GM21423 (cell line): ENCODE data around the gene CMIP.
"Not testable (repeated sequence)": the region's sequence is repeated elsewhere in the genome, so short reads cannot be mapped to it uniquely, and the experiment has no call there.

ENCODE experiments used
- ATAC-seq: cut with Tn5 transposase; IDR thresholded peaks from one replicate; pipeline ENCODE4 v1.9.1; 2021; ENCODE audit warnings: mild to moderate bottlenecking, moderate library complexity; ENCODE audit not compliant: unreplicated experiment

Gene CMIP

DNA sequence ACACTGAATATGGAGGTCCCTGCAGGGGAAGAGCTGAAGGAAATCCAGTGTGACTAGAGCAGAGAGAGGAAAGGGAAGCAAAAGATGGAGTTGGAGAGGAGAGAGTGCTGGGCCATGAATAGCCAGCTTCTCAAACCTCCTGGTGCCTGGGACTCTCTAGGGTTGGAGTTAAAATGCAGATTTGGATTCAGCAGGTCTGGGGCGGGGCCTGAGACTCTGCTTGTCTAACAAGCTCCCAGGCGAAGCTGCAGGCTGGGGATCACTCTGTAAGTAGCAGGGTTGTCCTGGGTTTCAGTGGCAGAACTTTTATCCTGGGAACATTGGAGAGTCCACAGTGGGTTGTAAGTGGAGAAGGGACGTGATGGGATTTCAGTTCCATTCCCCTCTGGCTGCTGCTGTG, 231.1 kb downstream of the CMIP start:
- no peak for ATAC-seq

GRCh38 chr16:81676066-81676882, 231.7 kb downstream of the CMIP start:
- ATAC-seq = no peak

DNA sequence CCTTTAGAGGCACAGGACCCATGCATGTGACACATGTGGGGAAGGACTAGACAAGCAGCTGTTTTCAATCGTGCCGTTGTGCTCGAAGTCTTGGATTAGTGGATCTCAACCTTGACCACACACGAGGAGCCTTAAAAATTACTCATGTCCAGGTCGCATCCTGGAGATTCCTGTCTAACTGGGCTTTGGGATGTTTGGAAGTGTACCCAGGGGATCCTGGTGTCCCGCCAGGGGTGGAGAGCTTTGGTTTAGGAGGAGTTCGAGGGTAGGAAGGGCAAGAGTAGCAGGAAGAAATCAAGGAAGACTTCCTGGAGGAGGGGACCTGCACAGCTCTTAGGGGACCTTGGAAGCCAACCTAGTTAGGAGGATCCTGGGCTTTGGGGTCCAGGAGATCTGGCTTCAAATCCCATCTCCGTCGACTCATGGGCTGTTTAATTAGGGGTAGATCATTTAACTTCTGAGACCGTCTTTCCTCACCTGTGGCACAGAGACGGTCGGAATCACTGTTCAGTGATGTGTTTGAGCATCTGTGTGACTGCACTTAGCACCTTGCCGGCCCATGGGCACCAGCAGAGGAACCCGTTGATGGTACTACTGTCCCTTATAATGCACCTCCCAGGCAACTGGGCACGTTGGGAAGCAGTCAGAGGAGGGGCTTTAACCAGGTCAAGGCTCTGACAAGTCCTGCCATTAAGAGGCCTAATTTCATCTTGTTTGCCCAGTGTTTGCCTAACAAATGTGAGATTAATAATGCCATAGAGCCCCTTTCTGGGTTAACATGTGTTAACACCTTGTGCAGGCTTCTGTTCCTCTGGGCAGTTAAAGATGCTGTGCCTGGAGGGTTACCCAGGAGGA, 232.5 kb downstream of the CMIP start:
- ATAC-seq = no peak

DNA sequence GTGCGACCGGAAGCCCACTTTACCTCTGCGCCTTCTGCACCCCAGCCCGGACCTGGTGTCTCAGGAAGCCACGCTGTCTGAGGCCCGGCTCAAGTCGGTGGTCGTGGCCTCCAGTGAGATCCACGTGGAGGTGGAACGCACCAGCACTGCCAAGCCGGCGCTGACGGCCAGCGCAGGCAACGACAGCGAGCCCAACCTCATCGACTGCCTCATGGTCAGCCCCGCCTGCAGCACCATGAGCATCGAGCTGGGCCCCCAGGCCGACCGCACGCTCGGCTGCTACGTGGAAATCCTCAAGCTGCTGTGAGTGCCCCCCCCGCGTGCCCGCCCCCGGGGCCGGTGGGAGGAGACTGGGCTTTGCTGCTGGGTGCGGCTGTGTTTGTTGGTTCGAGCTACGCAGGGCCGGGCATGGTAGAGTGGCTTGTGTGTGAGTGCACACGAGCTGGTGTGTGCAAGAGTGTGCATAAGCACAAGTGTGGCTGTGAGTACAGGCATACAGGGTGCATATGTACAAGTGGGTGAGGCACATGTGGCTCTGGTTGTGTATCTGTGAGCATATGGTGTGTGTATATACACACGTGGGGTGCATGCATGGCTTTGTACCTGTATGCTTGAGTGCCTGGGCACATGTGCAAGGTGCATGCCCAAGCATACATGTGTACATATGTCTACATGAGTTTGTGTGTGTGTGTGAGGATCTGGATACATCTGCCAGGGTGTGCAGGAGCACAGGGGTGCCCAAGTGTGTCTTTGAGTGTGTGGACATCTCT, 233.9 kb downstream of the CMIP start:
- no peak for ATAC-seq

- no peak for ATAC-seq
Measured at GRCh38 chr16:81679721-81680430, 235.3 kb downstream of the CMIP start.

GRCh38 chr16:81680444-81681275, 236.1 kb downstream of the CMIP start:
- ATAC-seq = no peak

- ATAC-seq = no peak
Measured at GRCh38 chr16:81681311-81681710, 236.7 kb downstream of the CMIP start.

- no peak for ATAC-seq
Measured at GRCh38 chr16:81684242-81684837, 239.7 kb downstream of the CMIP start.

GRCh38 chr16:81684901-81685300, 240.3 kb downstream of the CMIP start:
- no peak for ATAC-seq

DNA sequence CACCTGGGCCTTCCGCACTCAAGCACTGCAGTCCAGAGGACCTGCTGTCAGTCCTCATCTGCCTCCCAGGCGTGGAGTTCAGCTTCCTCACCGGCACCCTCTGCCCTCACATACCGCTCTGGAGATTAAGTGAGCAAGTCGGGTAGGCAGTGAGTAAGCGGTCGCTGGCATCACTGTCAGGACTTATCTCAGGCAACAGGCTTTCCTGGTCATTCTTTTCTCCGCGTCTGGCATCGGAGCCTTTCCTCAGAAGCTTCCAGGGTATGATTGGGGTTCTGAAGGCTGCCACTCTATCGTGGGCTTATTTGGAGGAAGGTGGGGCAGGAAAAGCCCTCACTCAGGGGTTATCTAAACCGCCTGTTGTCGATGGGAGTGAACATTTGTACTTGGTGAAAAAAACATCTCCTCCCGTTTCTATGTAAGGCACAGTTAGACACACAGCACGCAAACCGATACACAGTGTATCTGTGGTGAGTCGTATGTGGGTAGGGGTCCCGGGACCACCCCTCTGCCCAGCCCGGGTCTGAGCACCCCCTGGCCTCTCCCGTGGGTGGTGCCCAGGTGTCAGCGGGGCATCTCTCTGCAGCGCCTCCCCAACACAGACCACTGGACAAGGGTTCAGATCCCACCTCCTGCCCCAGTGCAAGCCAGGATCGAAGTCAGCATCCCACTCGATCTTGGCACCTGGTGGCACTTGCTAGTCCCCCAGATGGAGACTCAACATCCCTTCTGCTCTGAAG, 242.0 kb downstream of the CMIP start:
- no peak for ATAC-seq

DNA sequence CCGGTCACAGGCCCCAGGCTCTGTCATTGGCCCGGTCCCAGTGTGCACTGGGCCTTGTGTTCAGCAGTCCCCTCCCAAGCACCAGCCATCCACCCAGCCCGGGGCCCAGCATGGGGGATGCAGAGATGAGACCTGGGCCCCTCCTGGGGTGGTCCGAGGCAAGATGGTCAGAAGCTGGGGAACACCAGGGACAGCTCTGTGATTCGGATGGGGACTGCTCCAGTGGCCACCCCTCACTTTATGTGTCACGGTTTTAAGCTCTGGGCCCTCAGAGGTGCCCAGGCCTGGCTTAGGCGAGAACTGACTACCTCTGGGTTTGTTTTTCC, 242.5 kb downstream of the CMIP start:
- no peak for ATAC-seq

- ATAC-seq = no peak
Measured at GRCh38 chr16:81688182-81688581, 243.6 kb downstream of the CMIP start.

GRCh38 chr16:81688839-81689238, 244.2 kb downstream of the CMIP start:
- not testable (repeated sequence) for ATAC-seq

GRCh38 chr16:81692021-81692420, 247.4 kb downstream of the CMIP start:
- no peak for ATAC-seq

GRCh38 chr16:81692571-81692970, 248.0 kb downstream of the CMIP start:
- ATAC-seq = no peak

- ATAC-seq = no peak
Measured at GRCh38 chr16:81693041-81693743, 248.6 kb downstream of the CMIP start.

DNA sequence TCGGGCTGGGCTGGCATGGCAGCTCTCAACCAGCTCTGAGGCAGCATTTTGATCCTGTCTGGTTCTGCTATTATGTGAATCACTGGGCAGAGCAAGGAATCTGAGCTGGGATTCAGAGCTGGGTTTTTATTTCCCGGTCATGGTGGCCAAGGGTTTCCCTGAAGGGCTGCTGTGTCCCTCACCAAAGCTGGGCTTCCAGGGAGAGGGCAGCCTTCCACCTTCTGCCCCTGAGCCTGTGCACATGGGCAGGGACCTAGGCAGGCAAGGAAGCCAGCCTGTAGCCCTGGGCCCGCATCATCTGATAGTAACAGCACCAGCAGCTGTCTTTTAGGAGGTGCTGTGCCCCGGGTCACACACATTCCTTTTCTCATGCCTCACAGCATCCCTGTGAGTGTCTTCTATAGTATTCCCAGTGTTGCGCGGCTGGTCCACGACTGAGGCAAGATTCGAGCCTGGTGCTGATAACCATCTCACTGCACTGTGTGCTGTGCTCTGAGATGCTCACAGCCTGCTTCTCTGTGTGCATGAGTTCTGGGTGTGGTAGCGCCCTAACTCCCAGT, 249.2 kb downstream of the CMIP start:
- no peak for ATAC-seq
